Tibial nerve (tissue), 4 donors: ENCODE data around the gene SLC23A2. TPM values are rescaled to one million over a fixed set of nuclear protein-coding genes. Genes with fewer than 3 reads are reported as not detected.

Experiments
- DNase-seq, 2 donors: peaks; one replicate each; pipeline ENCODE4 v3.0.0-alpha.2; 2019; ENCODE audit warnings: low spot score in 2 of 2
- H3K27ac ChIP-seq, 4 donors: fragments of 200-600 bp; sonication (generic) in 3 of 4; one replicate each; pipeline ENCODE4 v1.5.1; 2017 to 2019; ENCODE audit warnings: mild to moderate bottlenecking in 1 of 4
- H3K27me3 ChIP-seq, 2 donors: fragments of 200-600 bp; sonication (generic) in 1 of 2; one replicate each; pipeline versions ENCODE4 v1.5.1 to v1.6.0; 2017 to 2019
- H3K36me3 ChIP-seq, 3 donors: fragments of 200-600 bp; sonication (generic); one replicate each; pipeline ENCODE4 v1.5.1; 2018 to 2019
- H3K4me1 ChIP-seq, 4 donors: fragments of 200-600 bp; sonication (generic) in 3 of 4; one replicate each; pipeline ENCODE4 v1.5.1; 2017 to 2019
- H3K4me3 ChIP-seq, 4 donors: fragments of 200-600 bp; sonication (generic) in 3 of 4; one replicate each; pipeline ENCODE4 v1.5.1; 2017 to 2019; ENCODE audit warnings: mild to moderate bottlenecking in 1 of 4, moderate library complexity in 1 of 4
- H3K9me3 ChIP-seq, 4 donors: fragments of 200-600 bp; sonication (generic) in 3 of 4; one replicate each; pipeline ENCODE4 v1.5.1; 2017 to 2019
- EP300 ChIP-seq, 2 donors: sonication (generic); formaldehyde crosslinking; IDR thresholded peaks; one replicate each; pipeline ENCODE4 v1.6.1; 2017; ENCODE audit warnings: antibody characterized with exemption in 2 of 2, mild to moderate bottlenecking in 1 of 2
- POLR2A ChIP-seq, 2 donors: fragments of 450-650 bp; IDR thresholded peaks; one replicate each; pipeline ENCODE4 v1.6.1; 2017; ENCODE audit warnings: antibody characterized with exemption in 2 of 2, mild to moderate bottlenecking in 2 of 2, moderate library complexity in 2 of 2
- WGBS, 2 donors: methylation state at CpG; one replicate each; pipeline ENCODE4 v1.1.5; 2018; 5-methylcytosine and 5-hydroxymethylcytosine counted together
- total RNA-seq, 4 donors: library from RNA; depleted of rRNA; stranded (reverse); fragments of >200 nt; gene quantifications; one replicate each; pipeline ENCODE4 v1.1.0, GENCODE V29; 2016
- TF ChIP-seq, protein P1 (sequence below), 5 experiments: fragments of 200-600 bp in 3 of 5; fragments of 450-650 bp in 2 of 5; sonication (generic) in 3 of 5; IDR thresholded peaks; one replicate each; pipeline ENCODE4 v1.5.1; 2016 to 2019; ENCODE audit warnings: antibody characterized with exemption in 5 of 5, mild to moderate bottlenecking in 3 of 5, moderate library complexity in 2 of 5

Gene SLC23A2
- total RNA-seq, 4 donors from 2014 or later, result 30.6 to 48.5 (median 40.6) TPM

GRCh38 chr20:4836935-4837334, 164.4 kb downstream of the SLC23A2 start:
- WGBS, 2 donors, result 37 to 38% methylated on average over 4 of the region's 4 CpGs
- no peaks in the 10 kb centered on the region for H3K36me3 ChIP-seq
- H3K27ac ChIP-seq, result no peak overlapping the region
- H3K9me3 ChIP-seq, result peaks cover 0 to 11% (median 0%) of the 10 kb centered on the region in 4 donors
- H3K4me1 ChIP-seq, result peaks cover 0 to 32% (median 1%) of the 10 kb centered on the region in 4 donors
- TF ChIP-seq, protein P1, sequence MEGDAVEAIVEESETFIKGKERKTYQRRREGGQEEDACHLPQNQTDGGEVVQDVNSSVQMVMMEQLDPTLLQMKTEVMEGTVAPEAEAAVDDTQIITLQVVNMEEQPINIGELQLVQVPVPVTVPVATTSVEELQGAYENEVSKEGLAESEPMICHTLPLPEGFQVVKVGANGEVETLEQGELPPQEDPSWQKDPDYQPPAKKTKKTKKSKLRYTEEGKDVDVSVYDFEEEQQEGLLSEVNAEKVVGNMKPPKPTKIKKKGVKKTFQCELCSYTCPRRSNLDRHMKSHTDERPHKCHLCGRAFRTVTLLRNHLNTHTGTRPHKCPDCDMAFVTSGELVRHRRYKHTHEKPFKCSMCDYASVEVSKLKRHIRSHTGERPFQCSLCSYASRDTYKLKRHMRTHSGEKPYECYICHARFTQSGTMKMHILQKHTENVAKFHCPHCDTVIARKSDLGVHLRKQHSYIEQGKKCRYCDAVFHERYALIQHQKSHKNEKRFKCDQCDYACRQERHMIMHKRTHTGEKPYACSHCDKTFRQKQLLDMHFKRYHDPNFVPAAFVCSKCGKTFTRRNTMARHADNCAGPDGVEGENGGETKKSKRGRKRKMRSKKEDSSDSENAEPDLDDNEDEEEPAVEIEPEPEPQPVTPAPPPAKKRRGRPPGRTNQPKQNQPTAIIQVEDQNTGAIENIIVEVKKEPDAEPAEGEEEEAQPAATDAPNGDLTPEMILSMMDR (IDR thresholded peaks at IDR 0.05), result no peak
- TF ChIP-seq EP300 (IDR thresholded peaks at IDR 0.05) (no peak), POLR2A (IDR thresholded peaks at IDR 0.05) (no peak)
- H3K4me3 ChIP-seq, result no peak overlapping the region
- DNase-seq, result no peak
- H3K27me3 ChIP-seq, result no peaks in the 10 kb centered on the region

- H3K9me3 ChIP-seq, result peaks cover 0 to 13% (median 0%) of the 10 kb centered on the region in 4 donors
- no peaks in the 10 kb centered on the region for H3K36me3 ChIP-seq
- peaks cover 0 to 32% (median 1%) of the 10 kb centered on the region in 4 donors for H3K4me1 ChIP-seq
- H3K27me3 ChIP-seq, result no peaks in the 10 kb centered on the region
- TF ChIP-seq POLR2A (IDR thresholded peaks at IDR 0.05) (no peak), EP300 (IDR thresholded peaks at IDR 0.05) (no peak)
- TF ChIP-seq, protein P1 (IDR thresholded peaks at IDR 0.05), result no peak
- no peak for DNase-seq
- WGBS, 2 donors, result 75 to 81% methylated on average over 6 of the region's 6 CpGs
- no peak overlapping the region for H3K27ac ChIP-seq
- no peak overlapping the region for H3K4me3 ChIP-seq
Measured at GRCh38 chr20:4836473-4836872, 164.8 kb downstream of the SLC23A2 start.

GRCh38 chr20:4835244-4836177, 165.8 kb downstream of the SLC23A2 start:
- TF ChIP-seq EP300 (IDR thresholded peaks at IDR 0.05), result peak in 1 of 2 donors; percentile 66
- TF ChIP-seq POLR2A (IDR thresholded peaks at IDR 0.05), result no peak
- H3K27ac ChIP-seq, result peak overlapping the region in 2 of 4 donors; percentile 4 to 38

GRCh38 chr20:4833074-4833728, 168.1 kb downstream of the SLC23A2 start:
- peaks cover 0 to 7% (median 0%) of the 10 kb centered on the region in 4 donors for H3K9me3 ChIP-seq

More at GRCh38 chr20:4835244-4836177, 165.8 kb downstream of the SLC23A2 start:
- Histone ChIP-seq H3K36me3 (no peaks in the 10 kb centered on the region), H3K4me3 (no peak overlapping the region), H3K4me1 (peaks cover 0 to 32% (median 1%) of the 10 kb centered on the region in 4 donors), H3K9me3 (peaks cover 0 to 13% (median 0%) of the 10 kb centered on the region in 4 donors), H3K27me3 (no peaks in the 10 kb centered on the region)
- peak; percentile 57 to 63 for DNase-seq
- WGBS, 2 donors, result 27 to 41% methylated on average over 15 to 16 of the region's 16 CpGs

DNA sequence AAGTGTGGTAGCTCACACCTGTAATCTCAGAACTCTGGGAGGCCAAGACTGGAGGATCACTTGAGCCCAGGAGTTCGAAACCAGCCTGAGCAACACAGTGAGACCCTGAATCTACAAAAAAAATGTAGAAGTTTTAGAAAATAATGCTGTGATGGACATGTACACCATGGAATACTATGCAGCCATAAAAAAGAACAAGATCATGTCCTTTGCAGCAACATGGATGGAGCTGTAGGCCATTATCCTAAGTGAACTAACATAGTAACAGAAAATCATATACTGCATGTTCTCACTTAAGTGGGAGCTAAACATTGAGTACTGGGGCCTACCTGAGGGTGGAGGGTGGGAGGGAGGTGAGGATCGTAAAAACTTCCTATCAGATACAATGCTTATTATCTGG, 168.8 kb downstream of the SLC23A2 start:
- Histone ChIP-seq H3K27ac (no peak overlapping the region), H3K9me3 (peaks cover 0 to 7% (median 0%) of the 10 kb centered on the region in 4 donors), H3K4me3 (no peak overlapping the region), H3K4me1 (peaks cover 0 to 50% (median 1%) of the 10 kb centered on the region in 4 donors), H3K36me3 (no peaks in the 10 kb centered on the region), H3K27me3 (no peaks in the 10 kb centered on the region)
- WGBS, 2 donors, result 91 to 92% methylated on average over 2 of the region's 2 CpGs
- TF ChIP-seq, protein P1 (IDR thresholded peaks at IDR 0.05), result no peak
- no peak for TF ChIP-seq EP300 (IDR thresholded peaks at IDR 0.05)
- TF ChIP-seq POLR2A (IDR thresholded peaks at IDR 0.05), result no peak
- DNase-seq, result no peak

More at GRCh38 chr20:4833074-4833728, 168.1 kb downstream of the SLC23A2 start:
- peak in 1 of 2 donors; percentile 44 for DNase-seq
- H3K27me3 ChIP-seq, result no peaks in the 10 kb centered on the region
- TF ChIP-seq POLR2A (IDR thresholded peaks at IDR 0.05) (no peak), EP300 (IDR thresholded peaks at IDR 0.05) (peak in 1 of 2 donors; percentile 48)
- TF ChIP-seq, protein P1 (IDR thresholded peaks at IDR 0.05), result no peak
- WGBS, 2 donors, result 48 to 52% methylated on average over 6 of the region's 6 CpGs
- H3K36me3 ChIP-seq, result no peaks in the 10 kb centered on the region
- H3K4me3 ChIP-seq, result no peak overlapping the region
- peaks cover 0 to 51% (median 1%) of the 10 kb centered on the region in 4 donors for H3K4me1 ChIP-seq
- peak overlapping the region in 1 of 4 donors; percentile 2 for H3K27ac ChIP-seq
